Pancreas (tissue), 10 donors: ENCODE measurements around the gene CD58. TPM values are rescaled to one million over a fixed set of nuclear protein-coding genes. Genes with fewer than 3 reads are reported as not detected.

Source experiments
- ATAC-seq, 4 donors: fragments of 200-7000 bp; cut with Tn5 transposase; one replicate each; pipeline versions ENCODE4 v1.8.0 to v1.9.1; 2020; ENCODE audit warnings: mild to moderate bottlenecking in 4 of 4, moderate library complexity in 4 of 4
- DNase-seq, 6 donors: peaks; one replicate each; pipeline ENCODE4 v3.0.0-alpha.2; 2020
- FAIRE-seq: peaks from 2 replicates; lab custom pipeline; 2012; peaks lifted over from hg19 to GRCh38; lab: Jason Lieb, UNC
- H3K27ac ChIP-seq, 4 donors: fragments of 200-600 bp; sonication (generic); 1 replicate in 3 of 4; 2 replicates in 1 of 4; pipeline versions ENCODE4 v1.5.0 to v1.8.0; 2020
- H3K27me3 ChIP-seq, 4 donors: fragments of 200-600 bp; one replicate each; pipeline ENCODE4 v1.8.0; 2021
- H3K36me3 ChIP-seq, 3 donors: fragments of 200-600 bp; sonication (generic) in 1 of 3; one replicate each; pipeline versions ENCODE4 v1.5.0 to v1.8.0; 2020 to 2021
- H3K4me1 ChIP-seq, 3 donors: fragments of 200-600 bp; one replicate each; pipeline ENCODE4 v1.8.0; 2021
- H3K4me3 ChIP-seq, 4 donors: fragments of 200-600 bp; sonication (generic) in 2 of 4; one replicate each; pipeline versions ENCODE4 v1.5.0 to v1.8.0; 2020 to 2021
- H3K9me3 ChIP-seq, 4 donors: fragments of 200-600 bp; one replicate each; pipeline ENCODE4 v1.8.0; 2021
- WGBS, 2 donors: extraction: QIAGEN DNeasy Blood & Tissue Kit; methylation state at CpG; one replicate each; pipeline ENCODE4 v1.1.7; 2013; 5-methylcytosine and 5-hydroxymethylcytosine counted together
- intact Hi-C, 3 donors: fragments of 100-400 bp; cut with DNase I; formaldehyde crosslinking; loops; one replicate each; pipeline versions ENCODE4 v1.11.1 to v1.14.2; 2022
- polyA plus RNA-seq, 2 donors: library from polyadenylated mRNA; stranded (reverse); fragments of 200-250 nt; gene quantifications; one replicate each; pipeline ENCODE4 v1.2.3, GENCODE V29; 2013
- total RNA-seq, 6 donors: library from RNA; stranded (reverse); fragmentation: NEBNext Ultra II Directional in 4 of 6; extraction: Animal tissue kit (Norgen Biotek cat#: 25700) in 4 of 6; gene quantifications; one replicate each; pipeline versions ENCODE4 v1.2.1 to v1.2.4, GENCODE V29; 2021 to 2023
- TF ChIP-seq, protein P1 (sequence below), 4 donors: fragments of 200-600 bp; sonication (generic) in 3 of 4; IDR thresholded peaks; one replicate each; pipeline versions ENCODE4 v1.5.0 to v1.8.0; 2021; ENCODE audit warnings: antibody characterized with exemption in 4 of 4
- donor health status: healthy with polysubstance abuse.
- donor health status: DM: no; HTN: no; CAD: no; lungs with moderate emphysema.
- donor health status: DM: no; HTN: no; CAD: no.
- donor health status: control.
- donor health status: control.
- donor health status: Bipolar disorder and iron deficiency.
- donor health status: DM: yes; HTN: yes; CAD: no.
- donor health status: DM: no; HTN: no; CAD: no.
- donor health status: DM: no; HTN: no; CAD: no.
- donor health status: DM: yes; HTN: yes; CAD: no.

Gene CD58
- total and polyA plus RNA-seq, 8 donors = 1.7 to 9.1 (median 4.0) TPM

DNA sequence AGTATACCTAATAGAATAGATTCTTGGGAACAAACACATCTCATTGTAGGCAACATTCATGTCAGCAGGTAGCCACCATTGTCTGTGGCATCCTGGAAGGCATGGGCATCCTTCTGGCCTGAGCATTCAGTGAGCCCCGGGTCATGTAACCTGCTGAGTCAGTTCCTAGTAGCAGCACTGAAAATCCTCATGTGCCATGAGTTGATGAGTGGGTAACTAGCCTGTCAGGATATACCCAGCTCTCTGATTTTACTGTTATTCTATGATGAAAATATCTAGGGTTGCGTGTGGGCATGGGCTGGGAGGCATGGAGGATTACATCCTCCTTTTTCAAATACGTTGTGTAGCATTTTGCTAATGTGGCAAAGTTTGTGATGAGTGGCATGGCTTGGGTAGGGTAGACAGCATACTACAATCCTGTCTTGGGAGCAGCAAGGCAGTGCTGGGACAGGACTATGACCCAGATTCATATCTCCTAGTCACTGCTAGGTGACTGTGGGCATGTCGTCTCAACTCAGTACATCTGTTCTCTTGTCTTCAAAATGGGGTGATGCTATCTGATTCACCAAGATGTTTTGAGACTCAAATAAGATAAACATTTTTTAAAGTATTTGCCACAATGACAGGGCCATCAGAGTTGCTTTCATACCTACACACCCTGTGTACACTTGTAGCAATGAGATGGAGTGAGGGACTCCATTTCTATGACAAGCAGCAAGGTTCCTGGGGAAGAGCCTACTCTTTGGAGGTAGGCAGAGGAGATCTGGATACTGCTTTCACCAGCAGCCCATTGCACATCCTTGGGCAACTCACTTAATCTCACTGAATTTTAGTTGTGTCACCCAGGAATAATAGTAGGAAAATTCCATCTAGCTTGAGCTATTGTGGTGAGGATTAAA, 62.5 kb downstream of the CD58 start:
- no peak for DNase-seq
- no peak for FAIRE-seq
- ATAC-seq = no peak
- no peak overlapping the region for H3K4me3 ChIP-seq
- intact Hi-C loops = no loop called here
- TF ChIP-seq, protein P1, sequence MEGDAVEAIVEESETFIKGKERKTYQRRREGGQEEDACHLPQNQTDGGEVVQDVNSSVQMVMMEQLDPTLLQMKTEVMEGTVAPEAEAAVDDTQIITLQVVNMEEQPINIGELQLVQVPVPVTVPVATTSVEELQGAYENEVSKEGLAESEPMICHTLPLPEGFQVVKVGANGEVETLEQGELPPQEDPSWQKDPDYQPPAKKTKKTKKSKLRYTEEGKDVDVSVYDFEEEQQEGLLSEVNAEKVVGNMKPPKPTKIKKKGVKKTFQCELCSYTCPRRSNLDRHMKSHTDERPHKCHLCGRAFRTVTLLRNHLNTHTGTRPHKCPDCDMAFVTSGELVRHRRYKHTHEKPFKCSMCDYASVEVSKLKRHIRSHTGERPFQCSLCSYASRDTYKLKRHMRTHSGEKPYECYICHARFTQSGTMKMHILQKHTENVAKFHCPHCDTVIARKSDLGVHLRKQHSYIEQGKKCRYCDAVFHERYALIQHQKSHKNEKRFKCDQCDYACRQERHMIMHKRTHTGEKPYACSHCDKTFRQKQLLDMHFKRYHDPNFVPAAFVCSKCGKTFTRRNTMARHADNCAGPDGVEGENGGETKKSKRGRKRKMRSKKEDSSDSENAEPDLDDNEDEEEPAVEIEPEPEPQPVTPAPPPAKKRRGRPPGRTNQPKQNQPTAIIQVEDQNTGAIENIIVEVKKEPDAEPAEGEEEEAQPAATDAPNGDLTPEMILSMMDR (IDR thresholded peaks at IDR 0.05) = no peak
- no peaks in the 10 kb centered on the region for H3K27me3 ChIP-seq
- H3K27ac ChIP-seq = peak overlapping the region in 1 of 4 donors; percentile 5
- no peaks in the 10 kb centered on the region for H3K36me3 ChIP-seq
- WGBS, 2 donors = 80 to 81% methylated on average over 4 of the region's 4 CpGs
- H3K4me1 ChIP-seq = no peaks in the 10 kb centered on the region
- H3K9me3 ChIP-seq = no peaks in the 10 kb centered on the region

DNA sequence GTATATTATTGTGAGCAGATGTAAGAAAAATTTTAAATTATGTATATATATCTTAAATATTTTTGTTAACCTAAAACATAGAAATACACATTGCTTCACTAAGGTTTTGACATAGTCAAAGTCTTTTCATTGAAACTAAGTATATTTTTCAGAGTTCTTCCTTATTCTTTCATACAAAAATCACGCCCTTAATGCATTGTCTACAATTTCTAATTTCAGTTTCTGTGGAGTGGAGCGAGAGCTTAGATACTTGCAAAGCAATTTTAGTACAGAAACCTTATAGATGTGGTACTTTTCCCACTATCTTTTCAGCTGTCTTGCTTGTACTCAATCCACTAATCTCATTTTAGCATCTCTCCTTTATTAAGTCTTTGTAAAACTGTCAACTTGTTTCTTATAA, 63.2 kb downstream of the CD58 start:
- intact Hi-C loops = no loop called here
- Histone ChIP-seq H3K36me3 (no peaks in the 10 kb centered on the region), H3K27ac (no peak overlapping the region), H3K4me1 (no peaks in the 10 kb centered on the region), H3K27me3 (no peaks in the 10 kb centered on the region), H3K4me3 (no peak overlapping the region), H3K9me3 (no peaks in the 10 kb centered on the region)
- TF ChIP-seq, protein P1 (IDR thresholded peaks at IDR 0.05) = no peak
- 90 to 94% methylated on average over 2 of the region's 2 CpGs for WGBS, 2 donors
- no peak for DNase-seq
- ATAC-seq = no peak
- no peak for FAIRE-seq

DNA sequence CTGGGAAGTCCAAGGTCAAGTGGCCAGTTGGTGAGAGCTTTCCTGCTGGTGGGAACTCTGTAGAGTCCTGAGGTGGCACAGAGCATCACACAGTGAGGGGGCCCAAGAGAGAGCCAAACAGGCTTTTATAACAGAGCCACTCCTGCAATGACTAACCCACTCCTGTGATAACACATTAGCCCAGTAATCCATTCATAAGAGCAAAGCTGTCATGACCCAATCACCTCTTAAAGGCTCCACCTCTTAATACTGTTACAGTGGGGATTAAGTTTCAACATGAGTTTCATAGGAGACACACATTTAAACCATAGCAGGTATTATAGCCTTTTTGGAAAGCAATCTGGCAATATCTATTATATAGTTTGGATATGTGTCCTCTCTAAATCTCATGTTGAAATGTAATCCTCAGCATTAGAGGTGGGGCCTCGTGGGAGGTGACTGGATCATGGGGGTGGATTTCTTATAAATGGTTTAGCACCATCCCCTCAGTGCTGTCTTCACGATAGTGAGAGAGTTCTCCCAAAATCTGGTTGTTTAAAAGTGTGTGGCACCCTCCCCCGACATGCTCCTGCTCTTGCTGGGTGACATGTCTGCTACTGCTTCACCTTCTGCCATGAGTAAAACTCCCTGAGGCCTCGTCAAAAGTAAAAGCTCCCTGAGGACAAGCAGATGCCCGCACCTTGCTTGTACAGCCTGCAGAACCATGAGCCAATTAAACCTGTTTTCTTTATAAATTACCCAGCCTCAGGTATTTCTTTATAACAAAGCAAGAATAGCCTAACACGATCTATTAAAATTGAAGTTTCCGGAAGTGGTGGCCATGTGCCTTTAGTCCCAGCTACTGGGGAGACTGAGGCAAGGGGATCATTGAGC, 64.5 kb downstream of the CD58 start:
- intact Hi-C loops = no loop called here
- ATAC-seq (no peak), FAIRE-seq (no peak), DNase-seq (no peak)
- no peaks in the 10 kb centered on the region for H3K27me3 ChIP-seq
- 87 to 90% methylated on average over 7 of the region's 7 CpGs for WGBS, 2 donors
- H3K4me3 ChIP-seq = no peak overlapping the region
- no peaks in the 10 kb centered on the region for H3K9me3 ChIP-seq
- H3K36me3 ChIP-seq = no peaks in the 10 kb centered on the region
- H3K27ac ChIP-seq = no peak overlapping the region
- no peaks in the 10 kb centered on the region for H3K4me1 ChIP-seq
- TF ChIP-seq, protein P1 (IDR thresholded peaks at IDR 0.05) = no peak

DNA sequence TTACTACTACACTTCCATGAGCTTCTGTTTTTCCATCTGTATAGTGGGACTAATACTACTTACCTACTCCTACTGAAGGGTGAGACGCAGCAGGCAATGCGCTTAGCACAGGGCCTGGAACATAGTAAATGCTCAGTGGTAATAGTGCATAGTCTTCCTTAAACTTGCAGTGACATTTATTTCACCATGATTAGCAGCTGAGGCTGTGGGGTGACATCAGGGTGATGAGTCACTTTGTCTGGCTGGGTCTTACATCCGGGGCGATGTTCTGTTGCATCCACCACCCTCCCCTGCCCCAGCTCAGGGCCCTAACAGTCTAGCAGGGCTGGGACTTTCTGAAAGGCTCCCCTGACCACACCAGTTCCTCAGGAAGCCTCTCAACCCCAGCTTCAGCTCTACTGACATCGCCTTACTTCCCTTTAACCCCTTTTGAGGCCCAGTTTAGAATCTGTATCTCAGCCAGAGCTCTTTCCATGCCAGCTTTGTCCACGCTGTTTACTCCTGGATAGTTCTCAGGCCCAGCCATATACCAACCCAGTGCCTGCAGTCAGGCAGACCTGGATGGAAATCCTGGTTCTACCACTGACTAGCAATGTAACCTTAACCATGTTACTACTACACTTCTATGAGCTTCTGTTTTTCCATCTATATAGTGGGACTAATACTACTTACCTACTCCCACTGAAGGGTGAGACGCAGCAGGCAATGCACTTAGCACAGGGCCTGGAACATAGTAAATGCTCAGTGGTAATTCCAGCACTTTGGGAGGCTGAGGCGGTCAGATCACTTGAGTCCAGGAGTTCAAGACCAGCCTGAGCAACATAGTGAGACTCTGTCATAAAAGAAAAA, 66.3 kb downstream of the CD58 start:
- no peaks in the 10 kb centered on the region for H3K36me3 ChIP-seq
- WGBS, 2 donors = 87 to 88% methylated on average over 8 of the region's 8 CpGs
- no peaks in the 10 kb centered on the region for H3K27me3 ChIP-seq
- no peak for FAIRE-seq
- no peaks in the 10 kb centered on the region for H3K9me3 ChIP-seq
- H3K27ac ChIP-seq = peak overlapping the region in 2 of 4 donors; percentile 35 to 42
- ATAC-seq = peak in 3 of 4 donors; percentile 67 to 91 (median 87)
- peak in 1 of 6 donors; percentile 70 for DNase-seq
- intact Hi-C loops = loop anchor here in 1 of 3 donors (5.0 kb wide), 1 partner anchor 357 kb away; no protein-coding TSS in a partner anchor
- TF ChIP-seq, protein P1 (IDR thresholded peaks at IDR 0.05) = no peak
- H3K4me3 ChIP-seq = no peak overlapping the region
- no peaks in the 10 kb centered on the region for H3K4me1 ChIP-seq
